Activated naive CD8-positive, alpha-beta T cell treated with anti-CD3 and anti-CD28 coated beads, Interleukin-2, amount 50 U/mL, for 16 hours (primary cell): Measurements from ENCODE around the gene ZNF717.
"Not testable (repeated sequence)": the region's sequence is repeated elsewhere in the genome, so short reads cannot be mapped to it uniquely, and the experiment has no call there.

Experiments used
- DNase-seq: peaks from one replicate; pipeline ENCODE4 v3.0.0-alpha.2; 2020; ENCODE audit warnings: low read depth, low spot score

The ZNF717 gene

DNA sequence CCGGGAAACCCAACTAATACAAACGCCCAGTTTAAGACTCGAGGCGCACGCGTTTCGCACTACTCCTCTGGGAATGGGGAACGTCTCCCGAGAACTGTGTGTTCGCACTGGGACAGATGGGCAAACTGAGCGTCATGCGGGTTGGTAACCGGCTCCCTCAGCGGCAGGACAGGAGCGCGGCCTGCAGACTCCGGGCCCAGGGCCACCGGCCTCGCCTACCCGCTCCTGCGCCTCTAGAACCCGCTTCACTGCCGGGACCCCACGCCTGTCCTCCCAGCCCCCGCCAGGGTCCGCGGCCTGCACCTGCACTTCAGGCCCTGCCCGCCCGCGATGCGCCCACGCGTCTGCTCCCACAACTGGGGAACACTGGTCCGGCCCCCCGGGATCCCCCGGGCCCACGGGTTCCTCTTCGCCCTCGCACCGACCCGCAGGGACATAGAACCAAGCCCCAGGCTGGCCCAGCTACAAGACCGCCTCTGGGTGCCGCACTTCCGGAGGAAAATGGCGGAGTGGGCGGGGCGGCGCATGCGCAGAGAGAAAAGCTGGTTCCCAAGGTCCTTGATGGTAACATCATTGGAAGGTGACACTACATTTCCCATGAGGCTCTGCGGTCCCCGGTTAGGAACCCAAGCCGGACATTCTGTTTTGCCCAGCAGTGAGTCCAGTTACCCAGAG is at the start of gene ZNF717:
ZNF717 (minus strand) TSS at position 469 of the 675 bp plus-strand sequence. CDS start 2,187 bp downstream, outside the sequence.
- peak; percentile 88 for DNase-seq

DNA sequence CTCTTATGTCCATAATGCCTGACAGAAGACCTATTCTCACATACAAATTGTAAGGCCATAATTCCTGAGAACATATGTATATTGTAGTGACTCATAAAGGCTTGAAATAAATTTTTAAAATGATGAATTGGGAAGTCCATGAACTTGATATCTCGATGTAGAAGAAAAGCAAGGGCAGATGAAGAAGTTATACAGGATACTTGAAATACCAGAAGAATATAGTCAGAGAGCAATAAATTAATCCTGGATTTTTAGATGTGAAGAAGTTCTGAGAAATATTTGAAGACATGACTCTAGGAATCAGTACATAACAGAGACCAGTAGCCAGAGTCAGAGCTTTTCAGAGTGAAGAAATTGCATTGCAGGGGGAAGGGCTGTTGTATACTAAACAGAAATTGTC is 45.7 kb upstream of the ZNF717 start:
- DNase-seq = not testable (repeated sequence)

DNA sequence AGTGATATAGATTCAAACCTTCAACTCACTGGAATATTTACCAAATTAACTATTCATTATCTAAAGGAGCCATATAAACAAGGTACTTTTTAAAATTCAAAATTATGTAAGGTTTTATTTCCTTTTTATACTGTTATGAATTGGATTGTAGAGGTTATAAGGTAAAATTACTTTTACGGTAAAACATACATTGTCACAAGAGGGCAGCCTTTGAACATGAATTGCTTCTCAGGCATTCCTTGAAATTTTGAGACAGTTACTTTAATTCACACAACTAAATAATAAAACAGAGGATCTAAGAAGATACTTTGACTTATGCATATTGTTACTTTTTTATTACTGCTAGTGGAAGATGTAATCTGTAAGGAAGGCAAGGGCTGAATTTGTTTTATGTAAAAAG is 32.7 kb upstream of the ZNF717 start:
- DNase-seq = not testable (repeated sequence)

DNA sequence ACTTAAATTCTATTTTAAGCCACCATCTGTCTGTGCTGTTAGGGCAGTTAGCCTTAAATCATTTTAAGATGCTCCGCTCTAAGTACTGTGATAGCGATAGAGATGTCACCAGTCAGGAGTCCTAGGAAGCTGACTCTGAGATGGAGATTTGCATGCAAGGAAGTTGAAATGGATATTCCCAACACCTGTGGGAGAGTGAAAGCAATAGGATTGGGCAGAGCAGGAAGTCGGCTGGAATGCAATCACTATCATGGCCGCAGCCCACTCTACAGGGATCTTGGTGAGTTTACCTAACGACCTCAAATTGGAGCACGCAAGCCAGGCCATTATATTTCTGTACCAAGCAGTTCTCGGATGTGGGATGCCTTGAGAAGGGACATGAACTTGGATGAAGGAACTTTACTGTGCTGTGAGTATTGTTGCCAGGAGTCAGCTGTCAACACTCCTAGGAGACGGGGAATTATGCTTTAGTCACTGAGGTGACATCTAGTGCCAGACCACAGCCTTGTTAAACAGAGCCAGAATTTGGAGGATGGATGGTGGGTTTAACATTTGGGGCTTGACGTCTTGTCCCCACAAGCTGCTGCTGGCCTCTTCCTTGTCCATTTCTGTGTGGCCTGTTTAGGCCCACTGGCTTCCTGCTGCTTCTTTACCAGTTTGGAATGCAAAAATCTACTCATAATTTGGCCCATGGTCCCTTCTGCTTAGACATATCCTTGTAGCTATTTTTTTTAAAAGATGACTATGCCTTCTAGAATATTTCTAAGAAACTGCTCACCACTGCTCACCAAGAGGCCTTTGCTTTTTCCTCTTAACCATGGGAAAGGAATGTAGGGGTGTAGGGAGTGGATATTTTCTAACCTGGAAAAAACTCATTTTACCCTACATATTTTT is 31.2 kb upstream of the ZNF717 start:
- not testable (repeated sequence) for DNase-seq

DNA sequence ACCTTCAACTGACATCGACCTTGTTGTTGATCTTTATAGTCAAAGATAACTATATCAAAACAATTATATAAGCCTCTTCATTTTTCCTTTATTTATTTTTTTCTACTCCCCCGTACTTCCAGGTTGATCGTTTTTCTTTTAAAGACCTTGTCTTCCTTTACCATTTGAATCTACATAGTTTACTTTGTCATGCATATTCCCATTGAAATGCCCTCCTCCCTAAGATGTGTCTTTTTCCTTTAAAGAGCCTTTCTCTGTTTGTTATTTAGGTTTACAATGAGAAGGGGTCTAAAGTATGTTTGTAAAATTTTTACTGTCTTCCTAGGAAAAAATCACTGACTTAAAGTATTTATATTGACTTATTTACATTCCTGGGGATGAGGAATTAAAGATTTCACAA is 29.4 kb upstream of the ZNF717 start:
- DNase-seq = no peak

DNA sequence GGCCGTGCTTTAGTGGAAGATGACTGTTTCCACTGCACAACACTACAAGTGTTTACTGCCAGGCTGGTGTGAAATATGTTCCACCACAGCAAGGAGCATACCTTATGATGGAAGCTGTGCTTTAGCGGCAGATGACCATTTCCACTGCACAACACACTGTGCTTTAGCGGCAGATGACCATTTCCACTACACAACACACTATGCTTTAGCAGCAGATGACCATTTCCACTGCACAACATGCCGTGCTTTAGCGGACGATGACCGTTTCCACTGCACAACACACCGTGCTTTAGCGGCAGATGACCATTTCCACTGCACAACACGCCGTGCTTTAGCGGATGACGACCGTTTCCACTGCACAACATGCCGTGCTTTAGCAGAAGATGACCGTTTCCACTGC is 2.8 kb downstream of the ZNF717 start:
- DNase-seq = no peak

DNA sequence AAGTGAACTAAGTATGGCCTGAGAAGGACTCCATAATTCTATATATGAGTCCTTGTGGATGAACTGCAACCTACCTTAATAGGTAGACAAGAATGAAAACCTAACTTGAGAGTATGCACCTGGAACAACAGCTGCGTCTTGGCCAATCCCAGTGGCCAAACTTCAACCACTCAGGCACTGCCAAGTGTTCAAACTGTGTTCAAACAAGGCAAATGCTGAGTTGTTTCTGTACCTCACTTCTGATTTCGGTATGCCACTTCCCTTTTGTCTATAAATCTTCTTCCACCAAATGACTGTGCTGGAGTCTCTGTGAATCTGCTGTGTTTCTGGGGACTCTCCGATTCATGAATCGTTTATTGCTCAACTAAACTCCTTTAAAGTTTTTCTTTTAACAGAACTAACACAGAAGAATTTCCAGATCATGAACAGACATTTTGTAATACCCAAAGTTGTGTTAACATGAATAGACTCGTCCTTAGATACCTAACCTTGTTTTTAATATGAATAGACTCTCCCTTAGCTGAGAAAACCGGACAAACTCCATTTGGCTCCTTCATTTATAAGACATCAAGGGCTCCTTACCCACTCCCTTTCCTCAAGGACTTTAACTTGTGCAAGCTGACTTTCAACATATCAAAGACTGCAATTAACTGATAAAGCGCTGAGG is 4.1 kb downstream of the ZNF717 start:
- no peak for DNase-seq

DNA sequence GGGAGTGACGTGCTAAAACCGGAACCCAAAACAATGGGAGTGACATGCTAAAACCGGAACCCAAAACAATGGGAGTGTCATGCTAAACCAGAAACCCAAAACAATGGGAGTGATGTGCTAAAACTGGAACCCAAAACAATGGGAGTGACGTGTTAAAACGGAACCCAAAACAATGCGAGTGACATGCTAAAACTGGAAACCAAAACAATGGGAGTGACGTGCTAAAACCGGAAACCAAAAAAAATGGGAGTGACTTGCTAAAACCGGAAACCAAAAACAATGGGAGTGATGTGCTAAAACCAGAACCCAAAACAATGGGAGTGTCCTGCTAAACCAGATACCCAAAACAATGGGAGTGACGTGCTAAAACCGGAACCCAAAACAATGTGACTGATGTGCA is 7.6 kb downstream of the ZNF717 start:
- not testable (repeated sequence) for DNase-seq

DNA sequence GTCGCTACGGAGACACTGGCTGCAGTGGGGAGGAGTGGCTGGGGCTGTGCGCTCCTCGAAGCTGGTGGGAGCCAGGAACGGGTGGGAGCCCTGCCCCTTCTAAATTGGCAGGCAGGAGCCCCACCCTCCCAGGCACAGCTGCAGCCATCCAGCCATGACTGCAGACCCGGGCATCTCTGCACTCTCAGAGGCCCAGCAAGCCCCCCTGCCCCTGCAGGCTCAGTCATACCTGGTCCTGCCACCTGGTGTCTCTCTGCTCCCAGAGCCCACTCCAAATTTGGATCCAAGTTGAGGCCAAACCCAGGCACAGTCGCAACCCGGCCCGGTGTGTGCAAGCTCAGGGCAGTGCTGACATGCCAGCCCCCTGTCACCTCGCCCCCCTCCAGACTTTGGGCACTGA is 13.7 kb downstream of the ZNF717 start:
- not testable (repeated sequence) for DNase-seq

DNA sequence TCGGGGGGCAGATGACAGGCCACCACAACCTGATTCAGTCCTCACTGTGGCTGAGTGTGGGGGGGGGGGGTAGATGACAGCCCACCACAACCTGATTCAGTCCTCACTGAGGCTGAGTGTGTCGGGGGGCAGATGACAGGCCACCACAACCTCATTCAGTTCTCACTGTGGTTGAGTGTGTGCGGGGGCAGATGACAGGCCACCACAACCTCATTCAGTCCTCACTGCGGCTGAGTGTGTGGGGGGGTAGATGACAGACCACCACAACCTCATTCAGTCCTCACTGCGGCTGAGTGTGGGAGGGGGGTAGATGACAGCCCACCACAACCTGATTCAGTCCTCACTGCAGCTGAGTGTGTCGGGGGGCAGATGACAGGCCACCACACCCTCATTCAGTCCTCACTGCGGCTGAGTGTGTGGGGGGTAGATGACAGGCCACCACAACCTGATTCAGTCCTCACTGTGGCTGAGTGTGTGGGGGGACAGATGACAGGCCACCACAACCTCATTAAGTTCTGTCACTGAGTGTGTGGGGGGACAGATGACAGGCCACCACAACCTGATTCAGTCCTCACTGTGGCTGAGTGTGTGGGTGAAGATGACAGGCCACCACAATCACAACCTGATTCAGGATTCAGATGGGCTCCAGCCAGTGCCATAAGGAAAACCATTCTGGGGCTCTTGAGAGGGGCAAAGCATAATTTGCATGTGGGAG is 16.9 kb downstream of the ZNF717 start:
- DNase-seq = no peak

DNA sequence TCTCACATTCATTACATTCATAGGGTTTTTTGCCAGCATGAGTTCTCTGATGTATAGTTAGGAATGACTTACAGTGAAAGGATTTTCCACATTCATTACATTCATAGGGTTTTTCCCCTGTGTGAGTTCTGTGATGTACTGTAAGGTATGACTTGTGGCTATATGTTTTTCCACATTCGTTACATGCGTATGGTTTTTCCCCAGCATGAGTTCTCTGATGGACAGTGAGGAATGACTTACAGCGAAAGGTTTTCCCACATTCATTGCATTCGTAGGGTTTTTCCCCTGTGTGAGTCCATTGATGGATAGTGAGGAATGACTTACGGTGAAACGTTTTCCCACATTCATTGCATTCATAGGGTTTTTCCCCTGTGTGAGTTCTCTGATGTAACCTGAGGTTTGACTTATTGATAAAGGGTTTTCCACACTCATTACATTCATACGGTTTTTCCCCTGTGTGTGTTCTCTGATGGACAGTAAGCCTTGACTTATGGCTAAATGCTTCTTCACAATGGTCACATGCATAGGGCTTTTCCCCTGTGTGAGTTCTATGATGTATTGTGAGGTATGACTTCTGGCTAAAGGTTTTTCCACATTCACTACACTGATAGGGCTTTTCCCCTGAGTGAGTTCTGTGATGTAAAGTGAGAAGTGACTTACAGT is 47.4 kb downstream of the ZNF717 start:
- DNase-seq = no peak

DNA sequence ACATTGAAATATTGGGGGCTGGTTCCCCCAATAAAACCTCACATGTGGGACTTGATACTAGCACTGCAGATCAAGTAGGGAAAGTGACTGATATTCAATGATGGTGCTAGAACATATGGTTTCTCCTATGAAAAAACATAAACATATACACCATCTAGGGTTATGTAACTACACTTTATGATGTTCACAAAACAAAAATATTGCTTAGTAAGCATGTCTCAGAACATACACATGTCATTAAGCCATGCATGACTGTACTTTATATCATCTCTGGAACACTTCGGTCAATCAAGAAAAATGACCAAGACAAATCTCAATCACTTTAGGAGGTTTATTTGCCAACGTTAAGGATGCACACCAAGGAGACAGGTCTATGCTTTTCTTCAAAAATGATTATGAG is 57.4 kb downstream of the ZNF717 start:
- DNase-seq = no peak

DNA sequence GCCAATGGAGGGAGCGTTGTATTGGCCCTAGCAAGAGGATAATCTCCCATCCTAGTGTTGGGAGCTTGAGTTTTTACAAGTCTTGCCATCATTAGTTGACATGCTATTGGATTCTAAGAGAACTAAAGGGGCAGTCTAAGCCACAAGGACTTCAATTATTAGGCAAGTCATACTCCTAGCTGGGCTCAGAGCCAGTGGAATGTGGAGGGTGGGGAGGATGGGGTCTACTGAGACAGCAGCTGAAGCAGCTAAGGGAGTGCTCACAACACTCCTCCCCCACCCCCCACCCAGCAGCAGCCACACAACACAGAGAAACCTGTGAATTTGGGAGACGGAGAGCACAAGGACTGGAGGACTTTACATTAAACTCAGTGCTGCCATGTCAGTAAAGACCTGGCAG is 93.3 kb downstream of the ZNF717 start:
- no peak for DNase-seq

DNA sequence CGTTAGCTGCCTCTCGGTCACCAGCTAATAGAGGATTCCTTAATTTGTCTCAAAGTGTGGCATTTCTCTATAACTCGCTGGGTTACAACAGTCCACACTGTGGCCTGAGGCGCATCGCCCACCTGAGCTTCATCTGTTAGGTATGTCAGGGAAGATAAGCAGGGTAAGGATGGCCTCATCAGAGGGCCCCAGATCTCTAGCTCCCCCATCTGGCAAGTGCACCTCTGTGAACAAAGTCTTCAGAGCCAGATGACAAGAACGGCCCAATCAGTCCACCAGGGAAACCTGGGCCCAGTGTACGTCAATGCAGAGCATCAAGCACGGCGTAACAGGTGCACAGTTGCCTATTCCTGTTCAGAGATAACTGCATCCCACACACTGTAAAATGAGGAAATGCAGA is 98.0 kb downstream of the ZNF717 start:
- no peak for DNase-seq
